LoVo (cell line): Measurements from ENCODE around the gene RIPK4.

Experiments used
- DNase-seq: peaks from one replicate; pipeline ENCODE4 v3.0.0-alpha.2; 2016; ENCODE audit warnings: low spot score

Gene RIPK4

DNA sequence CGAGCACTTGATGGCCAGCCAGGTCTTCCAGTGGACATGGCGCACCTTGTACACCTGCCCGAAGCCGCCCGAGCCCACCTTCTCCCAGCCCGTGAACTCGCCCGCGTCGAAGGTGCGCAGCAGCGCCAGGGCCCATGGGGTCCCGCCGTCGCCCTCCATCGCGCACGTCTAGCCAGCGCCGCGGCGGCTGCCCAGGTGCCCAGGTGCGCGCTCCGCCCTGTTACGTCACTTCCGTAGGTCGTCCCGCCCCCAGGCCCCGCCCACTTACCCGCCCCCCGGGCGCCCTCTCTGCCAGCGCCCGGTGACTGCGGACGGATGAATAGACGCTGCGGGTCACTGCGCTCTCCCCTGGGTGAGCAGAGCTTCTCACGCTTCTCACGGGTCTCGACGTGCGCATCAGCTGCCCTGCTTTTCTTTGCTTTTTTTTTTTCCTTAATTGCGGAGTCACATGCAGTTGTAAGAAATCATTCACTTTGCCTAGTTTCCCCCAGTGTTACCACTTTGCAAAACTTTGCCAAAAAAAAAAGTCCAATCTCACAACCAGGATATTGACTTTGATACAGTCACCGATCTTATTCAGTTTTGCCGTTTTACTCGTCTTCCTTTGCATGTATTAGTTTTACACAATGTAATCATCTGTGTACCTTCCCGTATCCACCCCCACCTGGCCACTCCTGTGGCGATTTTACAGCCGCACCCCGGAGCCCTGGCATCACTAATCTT, at the start of gene RIPK4:
Gene RIPK4 (minus strand): TSS at position 170 of the 723 bp plus-strand sequence. CDS start 11 bp downstream, at position 159.
- peak; percentile 95 for DNase-seq

DNA sequence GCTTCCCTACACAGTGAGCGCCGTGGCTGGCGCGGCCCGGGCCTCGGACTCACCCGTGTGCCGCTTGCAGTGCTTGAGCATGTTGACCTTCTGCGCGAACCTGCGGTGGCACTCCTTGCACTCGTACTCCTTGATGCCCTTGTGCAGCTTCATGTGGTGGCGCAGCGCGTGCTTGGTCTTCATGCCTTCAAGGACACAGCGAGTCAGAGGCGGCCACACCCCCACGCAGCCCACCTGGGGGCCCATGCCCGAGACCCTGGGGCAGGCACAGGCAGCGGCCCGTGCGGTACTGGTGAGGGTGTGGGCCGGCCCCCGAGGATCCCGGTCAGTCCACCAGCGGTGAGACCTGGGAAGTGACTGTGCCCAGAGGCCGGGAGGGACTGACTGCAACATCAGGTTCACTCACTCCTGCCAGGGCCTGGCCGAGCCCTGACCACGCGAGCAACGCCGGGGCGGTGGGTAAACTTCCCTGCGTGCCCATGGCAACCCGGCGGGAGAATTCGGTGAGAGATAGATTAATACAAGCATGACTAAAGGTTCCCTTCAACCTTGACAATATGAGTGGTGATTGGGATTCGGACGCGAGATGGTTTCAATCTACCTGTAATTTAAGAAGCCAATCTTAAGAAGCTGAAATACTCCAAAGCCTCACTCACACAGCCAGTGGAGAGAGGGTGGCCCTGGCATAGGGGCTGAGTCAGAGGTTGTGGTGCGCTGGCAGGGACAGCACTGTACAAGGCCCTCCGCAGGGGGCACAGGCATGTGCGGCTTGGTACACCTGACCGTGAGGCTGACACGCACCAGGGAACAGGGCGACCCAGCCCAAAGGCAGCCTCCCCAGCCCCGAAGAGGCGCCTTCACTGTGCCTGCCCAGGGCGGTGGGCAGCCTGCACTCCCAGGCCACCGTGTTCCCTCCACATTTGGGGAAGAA, 49.1 kb upstream of the RIPK4 start:
- DNase-seq, result no peak

- no peak for DNase-seq
Observed at GRCh38 chr21:41813226-41813625, 46.4 kb upstream of the RIPK4 start.

GRCh38 chr21:41812679-41813078, 45.8 kb upstream of the RIPK4 start:
- DNase-seq, result no peak

GRCh38 chr21:41810597-41810932, 43.7 kb upstream of the RIPK4 start:
- DNase-seq, result no peak

GRCh38 chr21:41809891-41810596, 43.2 kb upstream of the RIPK4 start:
- DNase-seq, result no peak

DNA sequence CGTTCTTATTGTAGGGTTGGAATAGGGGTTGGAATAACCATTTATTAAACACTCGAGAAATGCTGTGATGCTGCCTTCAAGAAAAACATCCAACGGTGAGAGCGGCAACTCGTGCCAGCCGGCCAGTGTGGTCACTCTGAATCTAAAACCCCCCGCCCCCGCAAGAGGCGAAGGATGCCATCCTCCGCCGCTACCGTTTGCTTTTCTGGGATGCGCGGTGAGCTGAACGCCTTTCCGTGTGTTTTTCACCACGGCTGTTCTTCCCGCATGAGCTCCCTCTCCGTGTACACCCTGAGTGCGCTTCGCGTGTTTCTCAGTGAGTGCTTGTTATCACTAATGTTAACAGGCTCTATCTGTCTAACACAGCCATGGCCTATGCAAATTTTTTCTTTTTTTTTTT, 42.0 kb upstream of the RIPK4 start:
- no peak for DNase-seq

DNA sequence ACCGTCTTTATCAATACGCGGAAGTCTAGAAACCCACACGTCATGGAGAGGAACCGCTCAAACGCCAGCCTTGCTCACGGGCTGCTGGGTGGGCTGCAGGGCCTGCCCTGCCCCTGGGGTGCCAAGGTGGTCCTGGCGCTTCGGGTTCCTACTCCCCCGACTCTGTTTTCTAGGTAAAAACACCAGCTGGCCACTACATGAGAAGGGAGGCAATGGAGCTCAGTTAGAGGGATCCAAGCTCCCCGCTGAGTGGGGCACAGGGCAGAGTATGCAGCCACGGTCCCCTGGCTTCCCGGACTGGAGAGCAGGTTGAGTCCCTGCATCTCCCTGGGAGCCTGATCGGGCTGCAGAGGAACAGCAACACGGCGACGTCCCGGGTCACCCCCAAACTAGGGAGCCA, 41.2 kb upstream of the RIPK4 start:
- no peak for DNase-seq

DNA sequence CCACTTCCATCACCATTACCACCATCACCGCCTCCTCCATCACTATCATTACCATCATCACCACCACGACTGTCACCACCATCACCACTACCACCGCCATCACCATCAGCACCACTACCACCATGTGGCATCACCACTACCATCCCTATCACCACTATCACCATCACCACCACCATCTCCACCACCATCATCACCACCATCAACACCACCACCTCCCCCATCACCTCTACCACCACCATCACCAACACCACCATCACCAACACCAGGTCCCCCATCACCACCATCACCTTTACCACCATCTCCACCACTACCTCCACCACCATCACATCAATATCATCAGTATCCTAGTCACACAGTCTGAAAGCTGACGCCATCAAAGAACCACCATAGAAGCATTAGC, 39.9 kb upstream of the RIPK4 start:
- no peak for DNase-seq

GRCh38 chr21:41805643-41806042, 38.8 kb upstream of the RIPK4 start:
- DNase-seq, result no peak

- DNase-seq, result no peak
Observed at GRCh38 chr21:41805038-41805437, 38.2 kb upstream of the RIPK4 start.

- no peak for DNase-seq
Observed at GRCh38 chr21:41804381-41804780, 37.5 kb upstream of the RIPK4 start.

DNA sequence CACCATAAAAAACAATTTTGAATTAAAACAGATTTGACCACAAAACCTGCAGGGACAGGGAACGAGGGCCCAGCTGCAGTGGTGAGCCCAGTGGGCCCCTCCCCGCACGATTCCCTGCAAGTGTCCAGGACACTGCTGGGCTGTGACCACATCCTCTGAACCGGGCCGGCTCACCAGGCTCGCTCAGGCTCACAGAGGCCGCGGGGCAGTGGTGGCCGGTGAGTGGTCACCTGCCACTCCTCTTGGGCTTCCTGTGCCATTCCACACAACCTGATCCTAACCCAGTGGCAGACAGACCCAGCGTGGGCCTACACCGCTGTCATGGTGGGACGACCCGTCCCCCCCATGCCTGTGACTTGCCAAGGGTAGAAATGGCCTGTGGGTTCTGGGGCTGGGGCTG, 36.5 kb upstream of the RIPK4 start:
- DNase-seq, result no peak

- DNase-seq, result no peak
Observed at GRCh38 chr21:41802684-41803083, 35.8 kb upstream of the RIPK4 start.

DNA sequence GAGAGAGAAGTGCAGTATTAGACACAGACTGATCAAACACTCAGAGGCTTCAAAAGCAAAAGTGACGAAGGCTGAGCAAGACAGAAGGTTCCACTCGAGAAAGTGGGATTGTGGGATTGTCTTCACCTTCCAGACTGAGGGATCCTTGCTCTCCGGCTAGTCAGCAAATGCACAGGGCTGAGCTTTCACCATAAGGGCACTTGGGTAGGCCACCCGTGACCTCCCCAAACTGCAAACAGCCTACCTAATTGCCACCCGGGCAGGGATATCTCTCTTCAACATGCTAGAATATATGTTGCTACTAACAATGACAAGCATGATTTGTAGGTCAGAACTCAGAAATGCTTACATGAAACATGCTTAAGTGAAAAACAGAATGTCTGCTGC, 35.3 kb upstream of the RIPK4 start:
- no peak for DNase-seq

- no peak for DNase-seq
Observed at GRCh38 chr21:41801321-41802197, 34.7 kb upstream of the RIPK4 start.

- no peak for DNase-seq
Observed at GRCh38 chr21:41800425-41801320, 33.8 kb upstream of the RIPK4 start.

GRCh38 chr21:41799763-41800162, 32.9 kb upstream of the RIPK4 start:
- no peak for DNase-seq

DNA sequence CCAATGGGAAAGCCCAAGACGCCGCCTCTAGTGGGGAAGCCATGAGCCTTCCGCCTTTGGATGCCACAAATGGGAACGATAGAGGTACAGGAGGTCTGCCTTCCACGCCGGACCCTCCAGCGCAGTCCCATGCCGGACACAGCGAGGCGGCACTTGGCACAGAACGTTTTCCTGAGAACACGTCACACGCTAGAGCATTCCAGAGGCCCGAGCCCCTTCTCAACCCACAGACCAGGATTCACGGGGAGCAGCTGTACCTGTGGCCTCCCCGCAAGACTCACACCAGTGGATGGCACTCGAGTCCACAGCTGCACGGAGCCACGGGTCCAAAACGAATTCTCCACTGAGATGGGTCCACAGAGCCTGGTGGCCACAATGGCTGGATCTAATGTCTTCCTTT, 31.5 kb upstream of the RIPK4 start:
- DNase-seq, result no peak

- DNase-seq, result no peak
Observed at GRCh38 chr21:41796476-41797080, 29.7 kb upstream of the RIPK4 start.
